Stimulated activated naive CD8-positive, alpha-beta T cell treated with anti-CD3 and anti-CD28 coated beads, Interleukin-15, Interleukin-2, amounts not matched to agents 100 ng/mL and 50 ng/mL, for 24 hours (primary cell): Measurements from ENCODE around the gene IFI35.
"Not testable (repeated sequence)": the region's sequence is repeated elsewhere in the genome, so short reads cannot be mapped to it uniquely, and the experiment has no call there.

Source experiments
- H3K27ac Mint-ChIP-seq: one replicate; pipeline ENCODE4 v1.8.0; 2021; ENCODE audit warnings: mild to moderate bottlenecking, mixed read lengths
- H3K27me3 Mint-ChIP-seq: one replicate; pipeline ENCODE4 v1.8.0; 2021; ENCODE audit warnings: mixed read lengths
- H3K36me3 Mint-ChIP-seq: one replicate; pipeline ENCODE4 v1.8.0; 2021; ENCODE audit warnings: low read depth, mixed read lengths
- H3K4me1 Mint-ChIP-seq: one replicate; pipeline ENCODE4 v1.8.0; 2021; ENCODE audit warnings: low read depth, mixed read lengths
- H3K4me3 Mint-ChIP-seq: one replicate; pipeline ENCODE4 v1.8.0; 2021; ENCODE audit warnings: mild to moderate bottlenecking, mixed read lengths
- H3K9me3 Mint-ChIP-seq: one replicate; pipeline ENCODE4 v1.8.0; 2021; ENCODE audit warnings: mixed read lengths

The IFI35 gene

DNA sequence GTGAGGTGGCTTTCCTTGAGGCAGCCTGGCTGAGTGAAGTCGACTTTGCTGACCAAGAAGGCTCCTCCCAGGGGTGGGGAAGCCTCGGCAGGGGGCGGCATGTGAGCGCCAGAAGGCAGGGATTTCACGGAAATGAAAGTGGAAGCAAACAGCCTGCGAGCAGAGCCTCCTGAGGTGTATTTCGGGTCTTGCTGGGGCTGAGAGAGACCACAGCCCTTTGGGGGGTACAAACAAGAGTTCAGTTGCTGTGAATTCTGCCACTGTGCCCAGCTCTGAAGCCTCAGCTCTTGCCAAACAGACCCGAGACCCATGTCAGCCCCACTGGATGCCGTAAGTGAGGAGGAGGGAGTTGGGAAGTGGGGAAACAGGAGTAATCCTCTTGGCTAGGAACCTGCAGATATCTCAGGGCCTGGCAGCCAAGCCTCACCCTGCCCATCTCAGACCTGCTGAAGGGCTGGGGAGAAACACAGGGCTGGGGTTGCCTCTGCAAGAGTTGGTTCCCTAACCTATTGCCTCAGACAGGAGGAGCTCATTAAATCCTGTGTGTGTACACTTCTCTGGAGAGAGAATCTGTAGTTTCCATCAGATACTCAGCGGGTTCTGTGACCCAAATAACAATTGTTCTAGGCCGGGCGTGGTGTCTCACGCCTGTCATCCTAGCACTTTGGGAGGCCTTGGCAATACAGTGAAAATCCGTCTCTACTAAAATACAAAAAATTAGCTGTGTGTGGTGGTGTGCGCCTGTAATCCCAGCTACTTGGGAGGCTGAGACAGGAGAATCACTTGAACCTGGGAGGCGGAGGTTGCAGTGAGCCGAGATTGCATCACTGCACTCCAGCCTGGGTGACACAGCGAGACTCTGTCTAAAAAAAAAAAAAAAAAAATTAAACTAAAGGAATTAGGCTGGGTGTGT lies at the start of gene IFI35:
Gene IFI35, plus strand, starts transcription at position 146 of the 913 bp plus-strand sequence. Its CDS starts 164 bp downstream, at position 310.
- Mint-ChIP-seq H3K4me3 (peak within 1 kb of the TSS; percentile 95), H3K4me1 (peaks cover 49% of the 10 kb centered on the region), H3K9me3 (no peaks in the 10 kb centered on the region), H3K27me3 (no peaks in the 10 kb centered on the region), H3K27ac (peak within 1 kb of the TSS; percentile 98), H3K36me3 (peaks cover 29% of the 10 kb centered on the region)

DNA sequence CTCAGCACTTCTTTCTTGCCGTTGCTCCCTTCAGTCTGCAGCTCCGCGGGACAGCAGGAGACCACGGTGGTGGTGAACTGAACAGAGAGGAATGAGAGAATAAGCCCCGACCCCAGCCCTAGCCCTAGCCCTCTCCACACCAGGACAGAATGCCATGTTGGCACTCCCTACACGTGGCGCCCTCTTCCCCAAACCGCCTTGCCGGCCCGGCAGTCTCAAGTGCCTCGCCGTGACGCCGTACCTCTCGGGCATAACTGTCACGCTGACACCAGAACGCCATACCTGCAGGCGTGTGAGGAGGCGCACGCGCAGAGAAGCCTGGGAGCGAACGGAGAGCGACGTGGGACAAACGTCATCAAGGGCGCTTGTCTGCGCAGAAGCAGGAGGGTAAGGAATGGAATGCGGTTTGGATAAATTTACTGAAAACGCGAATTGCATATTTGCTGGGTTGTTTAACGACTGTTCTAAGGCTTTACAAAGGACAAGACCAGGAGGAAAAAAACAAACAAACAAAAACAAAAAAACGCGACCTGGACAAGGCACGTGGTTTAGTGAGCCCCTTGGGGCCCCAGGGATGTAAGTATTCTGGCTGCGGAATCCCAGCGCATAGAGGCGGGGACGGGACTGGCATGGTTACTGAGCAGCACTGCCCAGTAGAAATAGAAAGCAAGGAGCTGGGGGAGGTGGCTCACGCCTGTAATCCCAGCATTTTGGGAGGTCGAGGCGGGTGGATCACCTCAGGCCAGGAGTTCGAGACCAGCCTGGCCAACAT lies 42.2 kb upstream of the IFI35 start, which contains the start of gene AARSD1:
Gene AARSD1, minus strand, starts transcription at position 294 of the 772 bp plus-strand sequence. Its CDS starts 14 bp downstream, at position 280.
- peaks cover 20% of the 10 kb centered on the region for H3K4me1 Mint-ChIP-seq
- no peaks in the 10 kb centered on the region for H3K9me3 Mint-ChIP-seq
- peak within 1 kb of the TSS; percentile 91 for H3K27ac Mint-ChIP-seq
- H3K27me3 Mint-ChIP-seq = no peaks in the 10 kb centered on the region
- peak within 1 kb of the TSS; percentile 93 for H3K4me3 Mint-ChIP-seq
- peaks cover 39% of the 10 kb centered on the region for H3K36me3 Mint-ChIP-seq

DNA sequence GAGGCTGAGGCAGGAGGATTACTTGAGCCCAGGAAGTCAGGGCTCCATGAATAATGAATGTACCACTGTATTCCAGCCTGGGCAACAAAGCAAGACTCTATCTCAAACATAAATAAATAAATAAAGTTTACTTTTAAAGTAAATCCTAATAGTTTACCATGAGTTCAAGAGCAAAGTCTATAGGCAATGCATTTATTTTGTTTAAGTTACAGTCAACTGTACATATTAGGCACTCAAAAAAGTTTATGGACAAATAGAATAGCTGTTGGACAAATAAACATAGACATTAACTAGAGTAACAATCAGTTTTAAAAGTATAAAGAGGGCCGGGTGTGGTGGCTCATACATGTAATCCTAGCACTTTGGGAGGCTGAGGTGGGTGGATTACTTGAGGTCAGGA lies 38.7 kb upstream of the IFI35 start:
- H3K27me3 Mint-ChIP-seq = no peaks in the 10 kb centered on the region
- H3K36me3 Mint-ChIP-seq = peaks cover 9% of the 10 kb centered on the region
- peaks cover 12% of the 10 kb centered on the region for H3K4me1 Mint-ChIP-seq
- no peaks in the 10 kb centered on the region for H3K9me3 Mint-ChIP-seq
- no peak overlapping the region for H3K4me3 Mint-ChIP-seq
- H3K27ac Mint-ChIP-seq = no peak overlapping the region

DNA sequence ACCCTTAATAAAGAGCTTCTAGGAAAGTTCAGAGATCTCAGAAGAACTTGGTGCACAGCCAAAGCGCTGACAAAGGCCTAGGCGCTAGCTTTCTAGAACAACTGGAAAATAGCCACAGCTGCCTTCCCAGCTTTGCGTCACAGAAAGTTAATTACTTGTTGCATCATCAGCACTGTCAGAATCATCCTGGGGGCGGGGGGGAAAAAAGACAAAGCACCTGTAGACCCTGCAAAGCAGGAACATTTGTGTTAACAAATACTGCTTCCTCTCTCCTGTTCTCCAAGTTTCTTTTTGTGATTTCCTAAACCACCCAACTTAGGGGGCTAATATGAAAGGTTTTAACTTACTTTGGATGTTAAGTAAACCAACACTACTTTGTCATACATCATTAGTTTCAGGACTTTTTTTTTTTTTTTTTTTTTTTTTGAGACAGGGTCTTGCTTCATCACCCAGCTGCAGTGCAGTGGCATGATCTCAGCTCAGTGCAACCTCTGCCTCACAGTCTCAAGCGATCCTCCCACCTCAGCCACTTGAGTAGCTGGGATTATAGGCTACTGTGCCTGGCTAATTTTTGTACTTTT lies 37.5 kb upstream of the IFI35 start:
- Mint-ChIP-seq H3K4me3 (no peak overlapping the region), H3K4me1 (peaks cover 5% of the 10 kb centered on the region), H3K27ac (no peak overlapping the region), H3K36me3 (peaks cover 4% of the 10 kb centered on the region), H3K9me3 (no peaks in the 10 kb centered on the region), H3K27me3 (no peaks in the 10 kb centered on the region)

DNA sequence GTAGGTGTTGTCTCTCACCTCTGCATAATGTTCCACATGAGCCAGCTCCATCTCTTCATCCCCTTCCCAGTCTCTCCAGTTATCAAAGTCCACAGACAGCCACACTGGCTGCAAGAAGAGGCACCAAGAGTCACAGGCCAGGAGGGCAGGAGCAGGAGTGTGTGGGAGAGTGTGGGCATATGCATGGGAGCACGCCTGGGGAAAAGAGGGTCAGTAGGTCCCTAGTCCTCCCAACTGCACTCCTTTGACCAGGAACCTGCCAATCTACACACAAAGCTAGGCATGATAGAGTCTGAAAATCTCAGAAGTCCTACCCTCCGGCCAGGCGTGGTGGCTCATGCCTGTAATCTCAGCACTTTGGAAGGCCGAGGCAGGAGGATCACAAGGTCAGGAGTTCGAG lies 35.0 kb upstream of the IFI35 start:
- H3K36me3 Mint-ChIP-seq = no peaks in the 10 kb centered on the region
- H3K4me1 Mint-ChIP-seq = no peaks in the 10 kb centered on the region
- H3K27me3 Mint-ChIP-seq = no peaks in the 10 kb centered on the region
- no peak overlapping the region for H3K27ac Mint-ChIP-seq
- no peaks in the 10 kb centered on the region for H3K9me3 Mint-ChIP-seq
- no peak overlapping the region for H3K4me3 Mint-ChIP-seq

DNA sequence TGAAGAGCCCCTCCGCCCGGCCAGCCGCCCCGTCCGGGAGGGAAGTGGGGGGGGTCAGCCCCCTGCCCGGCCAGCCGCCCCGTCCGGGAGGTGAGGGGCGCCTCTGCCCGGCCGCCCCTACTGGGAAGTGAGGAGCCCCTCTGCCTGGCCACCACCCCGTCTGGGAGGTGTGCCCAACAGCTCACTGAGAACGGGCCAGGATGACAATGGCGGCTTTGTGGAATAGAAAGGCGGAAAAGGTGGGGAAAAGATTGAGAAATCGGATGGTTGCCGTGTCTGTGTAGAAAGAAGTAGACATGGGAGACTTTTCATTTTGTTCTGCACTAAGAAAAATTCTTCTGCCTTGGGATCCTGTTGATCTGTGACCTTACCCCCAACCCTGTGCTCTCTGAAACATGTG lies 33.3 kb upstream of the IFI35 start:
- not testable (repeated sequence) for H3K36me3 Mint-ChIP-seq, H3K27ac Mint-ChIP-seq, H3K9me3 Mint-ChIP-seq, H3K4me3 Mint-ChIP-seq, H3K4me1 Mint-ChIP-seq, H3K27me3 Mint-ChIP-seq

DNA sequence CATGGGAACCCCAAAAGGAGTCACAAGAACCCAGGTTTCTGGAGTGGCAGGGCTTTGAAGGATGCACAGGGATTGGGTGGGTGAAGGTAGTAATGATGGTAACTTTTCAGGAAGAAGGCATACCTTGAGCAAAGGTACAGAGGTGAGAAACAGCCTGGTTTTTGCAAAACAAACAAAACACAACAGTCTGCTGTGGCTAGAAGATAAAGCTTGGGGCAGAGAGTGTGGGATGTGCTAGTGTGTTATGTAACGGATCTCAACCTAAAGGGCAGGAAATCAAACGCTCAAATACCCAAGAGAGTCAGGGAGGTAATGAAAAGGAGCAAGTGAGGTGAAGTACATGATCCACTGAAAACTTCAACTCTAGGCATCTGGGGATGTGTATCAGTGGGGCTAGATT lies 31.3 kb upstream of the IFI35 start:
- peaks cover under 1% of the 10 kb centered on the region for H3K36me3 Mint-ChIP-seq
- H3K27me3 Mint-ChIP-seq = no peaks in the 10 kb centered on the region
- H3K4me3 Mint-ChIP-seq = no peak overlapping the region
- no peak overlapping the region for H3K27ac Mint-ChIP-seq
- H3K4me1 Mint-ChIP-seq = peaks cover 11% of the 10 kb centered on the region
- no peaks in the 10 kb centered on the region for H3K9me3 Mint-ChIP-seq

DNA sequence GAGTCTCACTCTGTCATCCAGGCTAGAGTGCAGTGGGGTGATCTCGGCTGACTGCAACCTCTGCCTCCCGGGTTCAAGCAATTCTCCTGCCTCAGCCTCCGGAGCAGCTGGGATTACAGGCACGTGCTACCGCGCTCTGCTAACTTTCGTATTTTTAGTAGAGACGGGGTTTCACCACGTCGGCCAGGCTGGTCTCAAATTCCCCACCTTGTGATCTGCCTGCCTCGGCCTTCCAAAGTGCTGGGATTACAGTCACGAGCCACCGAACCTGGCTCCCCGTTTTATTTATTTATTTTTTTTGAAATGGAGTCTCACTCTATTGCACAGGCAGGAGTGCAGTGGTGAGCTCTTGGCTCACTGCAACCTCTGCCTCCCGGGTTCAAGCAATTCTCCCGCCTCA lies 30.9 kb upstream of the IFI35 start:
- not testable (repeated sequence) for H3K9me3 Mint-ChIP-seq, H3K27ac Mint-ChIP-seq

DNA sequence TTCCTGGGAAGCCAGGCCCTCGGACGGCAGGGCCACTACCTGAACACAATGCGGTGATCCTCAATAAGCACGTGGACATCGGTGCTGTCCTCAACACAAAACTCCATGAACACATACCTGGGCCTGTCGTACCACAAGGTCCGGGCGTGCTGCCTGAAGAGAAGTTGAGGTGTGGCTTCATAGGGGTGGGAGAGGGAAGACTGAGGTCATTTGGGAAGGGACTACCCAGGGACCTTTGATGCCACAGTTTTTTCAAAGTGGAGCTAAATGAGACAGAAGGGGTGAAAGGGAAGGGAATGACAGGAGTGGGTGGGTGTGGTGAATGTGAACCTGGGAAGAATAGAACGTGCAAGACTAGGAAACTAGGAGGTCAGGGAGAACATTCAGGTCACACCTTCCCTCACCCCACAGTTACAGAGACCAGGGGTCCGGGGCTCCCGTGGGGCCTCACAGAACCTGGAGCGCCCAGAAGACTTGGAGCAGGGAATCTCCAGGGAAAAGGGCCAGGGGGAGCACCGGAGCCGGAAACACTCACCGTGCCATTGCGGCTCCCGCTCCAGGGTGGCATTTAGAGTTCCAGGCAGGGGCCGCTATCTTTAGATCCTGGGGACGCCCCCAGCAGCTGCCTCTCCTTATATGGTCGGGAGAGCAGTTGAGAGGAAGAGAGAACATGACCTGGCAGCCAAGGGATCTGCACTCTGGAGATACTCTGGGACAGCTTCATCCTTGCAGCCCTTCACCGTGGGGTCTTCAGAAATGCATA lies 26.9 kb upstream of the IFI35 start, which contains the start of gene PTGES3L:
Gene PTGES3L, minus strand, starts transcription at position 570 of the 763 bp plus-strand sequence. Its CDS starts 27 bp downstream, at position 543.
- peaks cover 19% of the 10 kb centered on the region for H3K36me3 Mint-ChIP-seq
- no peaks in the 10 kb centered on the region for H3K9me3 Mint-ChIP-seq
- H3K4me1 Mint-ChIP-seq = peaks cover 36% of the 10 kb centered on the region
- H3K27me3 Mint-ChIP-seq = no peaks in the 10 kb centered on the region
- H3K4me3 Mint-ChIP-seq = peak within 1 kb of the TSS; percentile 93
- H3K27ac Mint-ChIP-seq = peak within 1 kb of the TSS; percentile 97

More for the DNA sequence above, 30.9 kb upstream of the IFI35 start:
- not testable (repeated sequence) for H3K27me3 Mint-ChIP-seq, H3K4me3 Mint-ChIP-seq, H3K36me3 Mint-ChIP-seq
- H3K4me1 Mint-ChIP-seq = peaks cover 13% of the 10 kb centered on the region

DNA sequence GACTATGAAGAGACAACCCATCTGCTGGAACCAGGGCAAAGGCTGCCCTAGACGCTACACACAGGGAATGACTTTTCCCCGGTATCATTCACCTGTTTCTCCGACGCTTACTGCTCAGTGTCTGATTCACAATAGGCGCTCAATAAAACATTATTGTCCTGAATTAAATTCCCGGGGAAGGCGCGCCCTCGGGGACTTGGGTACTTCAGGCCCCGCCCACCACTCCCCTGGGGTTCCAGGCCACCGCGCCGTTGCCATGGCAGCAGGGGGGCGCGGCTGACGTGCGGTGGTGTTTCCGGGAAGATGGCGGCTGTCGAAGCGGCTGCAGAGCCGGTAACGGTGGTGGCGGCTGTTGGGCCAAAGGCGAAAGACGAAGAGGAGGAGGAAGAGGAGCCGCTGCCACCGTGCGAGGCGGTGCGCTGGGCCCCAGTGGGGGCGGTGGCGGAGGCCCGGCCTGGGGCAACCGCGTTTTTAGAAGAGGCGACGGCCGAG lies 26.3 kb upstream of the IFI35 start, which contains the start of gene RUNDC1:
Gene RUNDC1, plus strand, starts transcription at position 292 of the 492 bp plus-strand sequence. Its CDS starts 12 bp downstream, at position 304.
- Mint-ChIP-seq H3K4me1 (peaks cover 41% of the 10 kb centered on the region), H3K36me3 (peaks cover 23% of the 10 kb centered on the region), H3K4me3 (peak within 1 kb of the TSS; percentile 93), H3K9me3 (no peaks in the 10 kb centered on the region), H3K27ac (peak within 1 kb of the TSS; percentile 97), H3K27me3 (no peaks in the 10 kb centered on the region)

DNA sequence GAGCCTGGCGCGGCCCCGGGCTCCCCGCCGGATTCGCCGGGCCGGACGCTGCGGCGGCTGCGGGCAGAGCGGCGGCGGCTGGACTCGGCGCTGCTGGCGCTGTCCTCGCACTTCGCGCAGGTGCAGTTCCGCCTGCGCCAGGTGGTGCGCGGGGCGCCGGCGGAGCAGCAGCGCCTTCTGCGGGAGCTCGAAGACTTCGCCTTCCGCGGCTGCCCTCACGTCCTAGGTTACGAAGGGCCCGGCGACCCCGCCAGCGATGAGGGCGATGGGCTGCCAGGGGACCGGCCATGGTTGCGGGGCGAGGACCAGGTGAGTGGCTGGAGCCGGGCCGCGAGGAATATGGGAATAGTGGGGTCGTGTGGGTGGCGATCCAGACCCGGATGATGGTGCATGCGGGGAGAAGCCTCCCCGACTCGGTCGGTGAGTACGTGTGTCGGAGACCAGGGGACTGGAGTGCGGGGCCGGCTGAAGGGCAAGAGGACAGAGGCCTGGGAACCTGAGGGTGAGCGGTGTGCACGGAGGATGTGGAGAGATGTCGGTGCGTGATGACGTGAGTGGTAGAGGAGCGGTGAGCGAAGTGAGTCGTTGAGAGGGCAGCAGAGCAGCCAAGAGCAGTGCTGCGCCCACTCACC lies 25.7 kb upstream of the IFI35 start:
- Mint-ChIP-seq H3K27me3 (no peaks in the 10 kb centered on the region), H3K9me3 (no peaks in the 10 kb centered on the region), H3K36me3 (peaks cover 28% of the 10 kb centered on the region), H3K4me3 (peak overlapping the region; percentile 90), H3K4me1 (peaks cover 47% of the 10 kb centered on the region), H3K27ac (peak overlapping the region; percentile 97)

DNA sequence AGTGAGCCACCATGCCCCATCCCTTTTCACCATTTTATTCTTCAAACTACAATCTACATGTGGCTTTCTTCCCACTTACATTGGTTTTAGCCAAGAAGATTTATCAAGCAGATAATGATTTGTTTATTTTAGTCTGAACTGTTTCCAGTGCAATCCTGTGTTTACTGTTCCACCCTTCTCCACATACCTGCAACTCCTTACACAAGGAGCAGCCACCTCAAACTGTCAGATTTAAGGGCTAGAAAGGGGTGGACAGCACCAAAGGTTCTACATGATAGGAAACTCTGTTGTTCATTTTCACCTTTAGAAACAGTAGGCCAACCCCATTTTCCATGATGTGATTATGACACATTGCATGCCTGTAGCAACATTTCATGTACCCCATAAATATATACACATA lies 24.3 kb upstream of the IFI35 start:
- H3K4me3 Mint-ChIP-seq = peak overlapping the region; percentile 90
- peaks cover 30% of the 10 kb centered on the region for H3K36me3 Mint-ChIP-seq
- no peaks in the 10 kb centered on the region for H3K27me3 Mint-ChIP-seq
- peak overlapping the region; percentile 77 for H3K27ac Mint-ChIP-seq
- H3K4me1 Mint-ChIP-seq = peaks cover 48% of the 10 kb centered on the region
- H3K9me3 Mint-ChIP-seq = no peaks in the 10 kb centered on the region

DNA sequence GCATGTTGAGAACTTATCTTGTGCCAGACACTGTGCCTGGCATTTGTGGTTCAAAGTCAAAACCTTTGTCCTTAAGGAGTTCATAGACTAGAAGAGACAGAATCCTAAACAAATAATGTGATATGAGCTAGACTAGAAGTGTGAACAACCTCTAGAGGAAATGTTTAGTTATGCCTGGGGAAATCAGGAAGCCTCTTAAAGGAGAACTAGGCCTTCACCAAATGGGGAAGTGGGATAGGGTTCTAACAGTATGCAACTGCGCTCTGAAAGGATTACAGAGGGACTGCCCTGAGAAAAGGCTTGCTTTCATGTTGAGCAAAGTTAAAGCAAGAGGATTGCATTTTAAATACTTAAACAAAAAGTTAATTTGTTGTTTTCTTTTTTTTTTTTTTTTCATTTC lies 21.4 kb upstream of the IFI35 start:
- peaks cover 54% of the 10 kb centered on the region for H3K36me3 Mint-ChIP-seq

More for the DNA sequence above, 21.4 kb upstream of the IFI35 start:
- Mint-ChIP-seq H3K27ac (no peak overlapping the region), H3K9me3 (no peaks in the 10 kb centered on the region), H3K27me3 (no peaks in the 10 kb centered on the region), H3K4me3 (peak overlapping the region; percentile 53), H3K4me1 (peaks cover 40% of the 10 kb centered on the region)
